HG03025 (cell line): ENCODE results near the gene DGCR8.
A peak's percentile ranks its signal among the peaks of the same experiment; 100 is the strongest.

Source experiments
- ATAC-seq: cut with Tn5 transposase; IDR thresholded peaks from one replicate; pipeline ENCODE4 v1.9.1; 2021; ENCODE audit warnings: mild to moderate bottlenecking, moderate library complexity; ENCODE audit not compliant: unreplicated experiment, low FRiP score

DGCR8 gene

DNA sequence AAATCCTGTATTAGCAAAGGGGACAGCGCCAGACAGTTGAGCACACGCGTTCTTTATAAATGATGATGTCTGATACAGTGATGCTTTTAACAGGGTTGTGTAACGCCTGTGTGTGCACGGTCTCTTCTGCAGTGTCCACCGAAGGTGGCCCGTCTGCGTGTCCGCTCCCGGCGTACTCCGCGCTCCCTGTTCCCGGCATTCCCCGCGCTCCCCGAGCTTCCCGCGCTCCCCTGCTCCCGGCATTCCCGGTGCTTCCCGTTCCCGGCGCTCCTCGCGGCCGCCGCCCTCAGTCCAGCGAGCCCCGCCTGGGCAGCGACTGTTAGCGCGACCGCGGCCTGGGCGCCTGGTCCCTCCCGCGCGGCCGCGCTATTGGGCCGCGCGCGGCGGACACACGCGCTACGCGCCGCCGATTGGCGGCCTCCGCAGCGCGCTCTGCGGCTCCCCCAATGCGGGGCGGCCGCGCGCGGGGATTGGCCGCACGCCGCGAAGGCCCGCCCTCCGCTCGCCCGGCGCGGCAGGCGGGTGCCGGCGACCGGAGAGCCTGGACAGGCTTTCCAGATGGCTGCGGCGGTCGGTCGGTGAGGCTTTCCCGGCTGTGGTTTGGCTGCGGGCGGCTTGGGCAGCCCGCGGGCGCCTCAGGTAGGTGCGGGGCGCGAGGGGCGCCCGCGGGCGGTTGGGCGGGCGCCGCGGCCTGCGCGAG is at the start of gene DGCR8:
Gene DGCR8 (plus strand): TSS at position 497 of the 700 bp plus-strand sequence. CDS start 5,723 bp downstream, outside the sequence.
- ATAC-seq, result peak; percentile 72

GRCh38 chr22:20031732-20032406 is 48.2 kb upstream of the DGCR8 start:
- ATAC-seq, result no peak

DNA sequence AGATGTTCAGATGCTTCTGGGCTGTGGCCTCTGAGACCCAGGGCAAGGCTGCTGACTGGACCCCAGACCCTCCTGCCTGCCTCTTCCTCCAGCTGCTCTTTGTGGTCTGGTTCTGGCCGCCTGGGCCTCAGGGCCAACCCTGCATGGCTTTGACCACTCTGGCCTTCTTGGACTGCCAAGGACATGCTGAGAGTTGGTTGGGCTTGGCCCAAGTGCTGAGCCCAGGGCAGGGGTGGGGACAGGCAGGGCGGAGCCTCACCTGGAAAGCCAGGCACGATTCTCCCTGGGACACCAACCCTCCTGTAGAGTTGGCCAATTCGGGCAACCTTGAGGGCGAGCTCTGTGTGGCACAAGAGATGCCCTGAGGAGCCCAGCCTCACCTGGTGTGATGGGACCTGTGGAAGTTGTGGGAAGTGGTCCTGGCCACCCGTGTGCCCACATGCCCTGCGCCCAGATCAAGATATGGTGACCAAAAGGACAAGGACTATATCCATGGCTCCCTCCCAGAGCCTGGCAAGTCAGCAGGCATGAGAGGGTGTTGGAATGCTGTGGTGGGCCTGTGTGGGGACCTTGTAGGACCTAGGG is 47.5 kb upstream of the DGCR8 start:
- no peak for ATAC-seq

GRCh38 chr22:20033045-20033706 is 46.9 kb upstream of the DGCR8 start:
- no peak for ATAC-seq

GRCh38 chr22:20034143-20034542 is 45.9 kb upstream of the DGCR8 start:
- ATAC-seq, result no peak

DNA sequence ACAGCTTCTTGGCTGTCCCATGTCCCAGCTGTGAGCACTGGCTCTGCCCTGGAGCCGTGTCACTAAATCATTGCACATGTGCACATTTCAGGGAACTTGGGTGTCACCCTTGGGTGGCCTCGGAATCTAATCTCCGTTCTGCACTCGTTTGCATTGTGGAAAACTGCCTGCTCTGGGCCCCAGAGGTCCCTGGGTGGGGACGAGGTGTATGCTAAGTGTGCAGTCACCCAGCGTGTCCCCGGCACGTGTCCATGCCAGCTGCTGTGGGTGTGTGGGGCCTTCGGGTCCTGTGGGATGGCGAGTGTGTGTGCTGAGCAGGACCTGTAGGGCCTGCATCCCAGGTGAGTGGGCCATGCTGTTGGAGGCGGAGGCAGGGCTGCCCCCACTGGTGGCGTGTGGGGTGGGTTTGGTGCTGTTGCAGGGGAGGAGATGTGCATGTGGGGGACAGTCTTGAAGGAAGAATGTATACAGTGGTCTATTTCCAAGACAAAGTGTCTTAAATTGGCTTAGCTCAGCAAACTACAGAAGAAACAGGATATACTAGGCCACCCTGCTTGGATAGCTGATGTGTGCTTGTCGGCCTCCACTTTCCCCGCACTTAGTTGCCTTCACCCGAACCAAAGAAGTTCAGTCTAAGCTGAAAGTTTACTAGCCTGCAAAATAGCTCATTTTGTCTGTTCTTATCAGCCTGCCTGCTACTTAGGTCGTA is 44.5 kb upstream of the DGCR8 start:
- ATAC-seq, result no peak

DNA sequence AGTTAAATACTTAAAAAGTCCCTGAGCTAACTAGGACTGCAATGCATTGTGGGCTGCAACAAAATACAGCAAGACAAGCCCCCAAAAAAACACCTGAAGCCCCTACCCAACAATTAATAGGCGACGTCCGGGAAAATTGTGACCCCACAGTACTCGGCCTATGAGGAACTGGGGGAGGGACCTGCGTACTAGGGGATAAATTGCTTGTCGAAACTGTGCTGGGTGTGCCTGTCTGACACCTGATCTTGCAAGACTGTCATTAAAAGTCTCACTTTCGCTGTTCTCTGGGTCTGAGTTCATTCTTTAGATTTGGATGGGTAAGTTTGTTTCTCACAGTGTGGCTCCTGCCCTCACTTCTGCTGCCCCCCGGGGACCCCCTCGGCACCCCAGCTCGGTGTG is 44.0 kb upstream of the DGCR8 start:
- ATAC-seq, result no peak

- ATAC-seq, result no peak
These were observed 43.3 kb upstream of the DGCR8 start for GRCh38 chr22:20036535-20037392.

GRCh38 chr22:20037419-20037818 is 42.6 kb upstream of the DGCR8 start:
- no peak for ATAC-seq

GRCh38 chr22:20038574-20038973 is 41.5 kb upstream of the DGCR8 start:
- ATAC-seq, result no peak

GRCh38 chr22:20039683-20040325 is 40.2 kb upstream of the DGCR8 start:
- no peak for ATAC-seq

- ATAC-seq, result no peak
These were observed 39.5 kb upstream of the DGCR8 start for GRCh38 chr22:20040327-20041200.

DNA sequence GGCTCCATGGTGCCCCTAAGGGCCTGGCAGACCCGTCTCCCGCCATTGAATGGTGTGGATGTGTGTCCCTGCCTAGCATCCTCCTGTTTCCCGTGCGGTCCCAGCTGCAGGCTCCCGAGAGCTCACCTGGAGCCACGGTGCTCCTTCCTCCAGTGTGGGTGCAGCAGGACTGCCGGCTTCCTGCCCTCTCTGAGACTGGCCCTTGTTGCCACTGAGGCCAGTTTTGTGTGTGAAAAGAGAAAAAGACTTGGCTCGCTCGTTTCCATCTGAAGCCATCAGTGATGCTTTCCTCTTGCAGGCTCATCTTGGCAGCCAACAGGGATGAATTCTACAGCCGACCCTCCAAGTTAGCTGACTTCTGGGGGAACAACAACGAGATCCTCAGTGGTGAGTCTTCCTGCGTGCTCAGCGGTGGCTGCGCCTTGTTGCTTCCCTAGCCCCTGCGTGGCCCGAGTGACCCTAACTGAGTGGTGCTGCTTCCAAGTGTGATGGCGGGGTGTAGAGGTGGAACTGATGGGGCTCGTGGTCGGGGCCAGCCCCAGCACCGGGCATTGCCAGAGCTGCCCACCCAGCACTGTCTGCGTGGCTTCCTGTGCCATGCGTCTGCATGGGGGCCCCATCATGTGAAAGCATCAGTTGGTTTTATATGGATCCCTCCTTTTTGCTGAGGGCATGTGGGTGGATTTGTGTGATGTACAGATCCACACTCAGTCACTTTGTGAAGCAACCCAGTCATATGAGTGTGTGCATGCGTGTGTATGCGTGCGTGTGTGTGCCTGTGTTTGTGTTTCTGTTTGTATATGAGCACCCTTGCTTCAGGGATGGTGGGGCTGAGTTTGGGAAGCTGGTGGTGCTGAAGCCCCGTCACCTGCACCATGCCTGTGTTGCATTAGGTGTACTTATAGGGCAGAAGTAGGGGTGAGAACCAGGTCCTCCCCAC is 36.7 kb upstream of the DGCR8 start:
- no peak for ATAC-seq

DNA sequence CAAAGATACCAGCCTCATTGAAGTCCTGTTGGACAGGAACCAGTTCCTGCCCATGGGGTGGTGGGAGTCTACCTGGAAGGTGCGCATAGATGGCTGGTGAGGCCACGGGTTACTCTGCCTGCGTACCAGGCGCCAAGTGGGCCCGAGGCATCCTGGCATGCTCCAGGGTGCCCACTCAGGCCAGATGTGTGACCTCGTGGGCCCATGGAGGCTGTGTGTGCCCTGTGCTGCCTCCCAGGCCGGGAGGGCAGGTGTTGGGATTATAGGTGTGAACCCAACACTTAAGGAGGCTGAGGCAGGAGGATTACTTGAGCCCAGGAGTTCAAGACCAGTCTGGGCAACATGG is 36.1 kb upstream of the DGCR8 start:
- no peak for ATAC-seq

DNA sequence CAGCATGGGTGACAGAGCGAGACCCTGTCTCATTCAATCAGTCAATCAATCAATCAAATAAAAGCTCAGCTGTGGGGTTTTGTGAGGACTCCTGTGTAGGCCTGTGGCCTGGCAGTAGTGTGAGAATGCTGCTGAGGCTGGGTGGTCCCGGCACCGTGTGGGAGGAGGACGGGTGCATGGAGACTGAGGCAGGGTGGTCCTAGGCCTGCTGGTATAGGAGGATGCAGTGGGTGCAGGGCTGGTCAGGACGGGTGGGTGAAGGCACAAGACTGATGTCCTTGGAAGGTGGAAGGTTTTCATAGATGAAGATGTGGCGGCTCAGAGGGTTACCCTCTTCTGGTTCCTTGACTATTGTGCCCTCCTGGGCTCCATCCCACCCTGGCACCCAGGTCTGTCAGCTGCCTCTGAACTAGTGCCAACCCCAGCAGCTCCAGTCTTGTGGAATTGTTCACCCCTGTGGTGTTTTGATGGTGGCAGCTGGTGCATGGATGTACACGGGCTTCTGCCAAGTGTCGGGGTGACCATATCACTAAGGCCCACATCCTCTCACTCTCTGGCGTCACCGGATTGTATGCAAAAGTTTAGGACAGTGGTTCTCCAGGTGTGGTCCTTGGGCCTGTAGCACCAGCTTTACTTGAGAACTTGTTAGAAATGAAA is 35.4 kb upstream of the DGCR8 start:
- ATAC-seq, result no peak

DNA sequence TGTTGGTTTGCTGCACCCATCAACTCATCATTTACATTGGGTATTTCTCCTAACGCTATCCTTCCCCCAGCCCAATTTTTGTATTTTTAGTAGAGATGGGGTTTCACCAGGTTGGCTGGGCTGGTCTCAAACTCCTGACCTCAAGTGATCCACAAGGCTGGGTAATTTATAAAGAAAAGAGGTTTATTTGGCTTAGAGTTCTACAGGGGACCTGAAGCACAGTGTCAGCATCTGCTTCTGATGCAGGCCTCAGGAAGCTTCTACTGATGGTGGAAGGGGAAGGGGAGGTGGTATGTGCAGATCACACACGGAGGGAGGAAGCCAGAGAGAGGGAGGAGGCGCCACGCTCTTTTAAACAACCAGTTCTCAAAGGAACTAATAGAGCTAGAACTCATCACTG is 33.3 kb upstream of the DGCR8 start:
- no peak for ATAC-seq

DNA sequence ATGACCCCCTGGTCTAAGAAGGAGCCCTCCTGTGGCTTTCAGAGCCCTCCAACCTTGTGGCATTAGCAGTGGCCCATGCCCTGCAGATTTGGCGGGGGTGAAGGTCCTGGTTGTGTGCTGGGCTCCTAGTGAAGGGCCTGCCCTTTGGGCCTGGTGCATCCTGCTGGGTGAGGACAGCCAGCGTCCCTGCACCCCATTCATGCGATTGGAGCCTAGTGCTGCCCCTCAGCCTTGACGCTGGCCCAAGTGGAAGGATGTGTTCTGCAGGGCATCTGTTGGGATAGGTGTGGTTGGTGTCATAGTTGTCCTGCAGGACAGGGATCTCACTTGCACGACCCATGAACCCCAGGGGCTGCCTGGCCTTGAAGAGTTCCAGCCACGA is 28.1 kb upstream of the DGCR8 start:
- no peak for ATAC-seq
